KMS-11 (cell line): Measurements from ENCODE around the gene MRC2.

Source experiments
- H2AFZ ChIP-seq: fragments of 200-600 bp; sonication (generic); 2 replicates; pipeline ENCODE4 v1.6.1; 2016; ENCODE audit warnings: antibody characterized with exemption, mixed run types, low read depth
- H3K27ac ChIP-seq: fragments of 200-600 bp; sonication (generic); 2 replicates; pipeline ENCODE4 v1.6.1; 2016; ENCODE audit warnings: mild to moderate bottlenecking, mixed run types
- H3K27me3 ChIP-seq: fragments of 200-600 bp; sonication (generic); 2 replicates; pipeline ENCODE4 v1.6.1; 2017; ENCODE audit warnings: mild to moderate bottlenecking, low read depth, mixed run types, moderate library complexity; ENCODE audit not compliant: insufficient read depth
- H3K36me3 ChIP-seq: fragments of 200-600 bp; sonication (generic); 2 replicates; pipeline ENCODE4 v1.6.1; 2017; ENCODE audit warnings: mild to moderate bottlenecking, mixed run types; ENCODE audit not compliant: insufficient read depth
- H3K4me1 ChIP-seq: fragments of 200-600 bp; sonication (generic); 2 replicates; pipeline ENCODE4 v1.6.1; 2016; ENCODE audit warnings: mild to moderate bottlenecking, low read depth, mixed run types; ENCODE audit not compliant: poor library complexity, severe bottlenecking
- H3K4me2 ChIP-seq: fragments of 200-600 bp; sonication (generic); 2 replicates; pipeline ENCODE4 v1.7.0; 2016; ENCODE audit warnings: mild to moderate bottlenecking, mixed run types
- H3K4me3 ChIP-seq: fragments of 200-600 bp; sonication (generic); IDR thresholded peaks from 2 replicates; pipeline ENCODE4 v1.6.1; 2017; ENCODE audit warnings: low read depth, low read length, mixed read lengths; ENCODE audit not compliant: insufficient read depth
- H3K79me2 ChIP-seq: fragments of 200-600 bp; sonication (generic); 2 replicates; pipeline ENCODE4 v1.6.1; 2016; ENCODE audit warnings: low read depth, mixed run types; ENCODE audit not compliant: insufficient read depth
- H3K9ac ChIP-seq: fragments of 200-600 bp; sonication (generic); 2 replicates; pipeline ENCODE4 v1.6.1; 2016; ENCODE audit warnings: mild to moderate bottlenecking, mixed run types
- H4K20me1 ChIP-seq: fragments of 200-600 bp; sonication (generic); 2 replicates; pipeline ENCODE4 v1.6.1; 2016; ENCODE audit warnings: mild to moderate bottlenecking, mixed run types; ENCODE audit not compliant: insufficient read depth
- CTCF ChIP-seq: fragments of 200-600 bp; sonication (generic); conservative IDR thresholded peaks from 2 replicates; pipeline ENCODE4 v1.6.1; 2017; ENCODE audit warnings: low read depth, mild to moderate bottlenecking, antibody characterized with exemption, low read length, moderate library complexity, mixed read lengths

The MRC2 gene

GRCh38 chr17:62629556-62630364, 2.3 kb downstream of the MRC2 start:
- no peak for TF ChIP-seq CTCF
- H3K4me2 ChIP-seq, result no peak overlapping the region
- no peak overlapping the region for H3K4me3 ChIP-seq
- H4K20me1 ChIP-seq, result no peaks in the 10 kb centered on the region
- no peak overlapping the region for H3K9ac ChIP-seq
- no peak overlapping the region for H2AFZ ChIP-seq
- no peaks in the 10 kb centered on the region for H3K4me1 ChIP-seq
- no peaks in the 10 kb centered on the region for H3K36me3 ChIP-seq
- no peaks in the 10 kb centered on the region for H3K79me2 ChIP-seq
- peaks cover 26% of the 10 kb centered on the region for H3K27me3 ChIP-seq
- H3K27ac ChIP-seq, result no peak overlapping the region

- no peaks in the 10 kb centered on the region for H3K4me1 ChIP-seq
- H4K20me1 ChIP-seq, result no peaks in the 10 kb centered on the region
- TF ChIP-seq CTCF, result no peak
- no peak overlapping the region for H3K27ac ChIP-seq
- H3K9ac ChIP-seq, result no peak overlapping the region
- no peaks in the 10 kb centered on the region for H3K36me3 ChIP-seq
- no peak overlapping the region for H2AFZ ChIP-seq
- no peak overlapping the region for H3K4me3 ChIP-seq
- H3K4me2 ChIP-seq, result no peak overlapping the region
- no peaks in the 10 kb centered on the region for H3K79me2 ChIP-seq
- H3K27me3 ChIP-seq, result peaks cover 26% of the 10 kb centered on the region
These were observed 3.1 kb downstream of the MRC2 start for GRCh38 chr17:62630365-62631085.

- no peak overlapping the region for H3K4me2 ChIP-seq
- H3K27ac ChIP-seq, result no peak overlapping the region
- H4K20me1 ChIP-seq, result no peaks in the 10 kb centered on the region
- no peaks in the 10 kb centered on the region for H3K79me2 ChIP-seq
- no peaks in the 10 kb centered on the region for H3K36me3 ChIP-seq
- H3K9ac ChIP-seq, result no peak overlapping the region
- TF ChIP-seq CTCF, result no peak
- no peak overlapping the region for H2AFZ ChIP-seq
- H3K27me3 ChIP-seq, result peaks cover 26% of the 10 kb centered on the region
- no peaks in the 10 kb centered on the region for H3K4me1 ChIP-seq
- no peak overlapping the region for H3K4me3 ChIP-seq
These were observed 3.8 kb downstream of the MRC2 start for GRCh38 chr17:62631086-62631935.
